ENCODE data around the gene MLANA.
A peak's percentile ranks its signal among the peaks of the same experiment; 100 is the strongest.

MLANA gene

DNA sequence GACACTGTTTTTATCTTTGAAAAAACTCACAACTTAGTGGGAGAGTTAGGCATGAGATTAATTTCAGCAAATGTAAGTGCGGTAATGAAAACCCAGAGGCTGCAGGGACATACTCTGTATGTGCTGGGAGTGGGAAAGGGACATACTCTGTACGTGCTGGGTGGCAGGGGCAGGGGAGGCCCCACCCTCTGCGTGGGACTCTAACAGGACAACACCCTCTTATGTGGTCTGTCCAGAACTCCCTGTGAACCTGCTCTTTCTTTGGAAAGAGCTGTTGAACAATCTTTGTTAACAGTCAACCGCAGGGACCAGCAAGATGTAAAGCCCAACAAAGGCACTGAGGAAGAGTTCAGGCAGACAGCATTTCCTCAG lies 2.4 kb downstream of the MLANA start:
- no peak overlapping the region for H3K27ac ChIP-seq

DNA sequence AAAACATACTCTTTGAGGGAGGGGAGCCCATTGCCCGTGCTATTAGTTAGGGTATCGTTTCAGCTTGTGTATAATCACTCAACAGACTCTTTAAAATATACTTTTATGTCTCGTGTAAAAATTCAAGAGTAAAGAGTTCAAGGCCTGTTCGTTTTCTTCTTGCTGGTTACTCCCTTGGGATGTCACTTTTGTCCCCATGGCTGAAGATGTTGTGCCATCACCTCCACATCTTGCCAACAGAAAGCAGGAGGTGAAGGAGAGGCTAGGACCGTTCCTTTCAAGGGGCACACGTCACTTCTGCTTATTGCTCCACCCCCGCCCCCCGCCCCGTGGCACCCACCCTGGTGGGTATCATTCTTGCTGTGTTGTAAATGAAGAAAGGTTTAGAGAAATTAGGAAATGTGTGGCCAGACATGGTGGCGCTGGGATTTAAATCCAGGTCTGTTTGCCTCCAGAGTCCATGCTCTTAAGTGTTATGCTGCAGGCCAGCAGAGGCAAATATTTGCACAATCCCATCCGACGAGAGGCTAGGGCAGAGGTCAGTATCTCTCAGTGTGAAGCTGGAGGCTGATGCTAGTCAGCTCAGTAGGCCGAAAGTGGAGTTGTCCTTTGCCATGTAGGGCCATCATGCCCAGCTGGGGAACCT lies 3.0 kb downstream of the MLANA start:
- no peak overlapping the region for H3K27ac ChIP-seq
- TF ChIP-seq, protein P1, sequence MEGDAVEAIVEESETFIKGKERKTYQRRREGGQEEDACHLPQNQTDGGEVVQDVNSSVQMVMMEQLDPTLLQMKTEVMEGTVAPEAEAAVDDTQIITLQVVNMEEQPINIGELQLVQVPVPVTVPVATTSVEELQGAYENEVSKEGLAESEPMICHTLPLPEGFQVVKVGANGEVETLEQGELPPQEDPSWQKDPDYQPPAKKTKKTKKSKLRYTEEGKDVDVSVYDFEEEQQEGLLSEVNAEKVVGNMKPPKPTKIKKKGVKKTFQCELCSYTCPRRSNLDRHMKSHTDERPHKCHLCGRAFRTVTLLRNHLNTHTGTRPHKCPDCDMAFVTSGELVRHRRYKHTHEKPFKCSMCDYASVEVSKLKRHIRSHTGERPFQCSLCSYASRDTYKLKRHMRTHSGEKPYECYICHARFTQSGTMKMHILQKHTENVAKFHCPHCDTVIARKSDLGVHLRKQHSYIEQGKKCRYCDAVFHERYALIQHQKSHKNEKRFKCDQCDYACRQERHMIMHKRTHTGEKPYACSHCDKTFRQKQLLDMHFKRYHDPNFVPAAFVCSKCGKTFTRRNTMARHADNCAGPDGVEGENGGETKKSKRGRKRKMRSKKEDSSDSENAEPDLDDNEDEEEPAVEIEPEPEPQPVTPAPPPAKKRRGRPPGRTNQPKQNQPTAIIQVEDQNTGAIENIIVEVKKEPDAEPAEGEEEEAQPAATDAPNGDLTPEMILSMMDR (IDR thresholded peaks at IDR 0.05): no peak
- no peak for TF ChIP-seq ZFX (IDR thresholded peaks at IDR 0.05; ENCODE audit: borderline replicate concordance)

More for the DNA sequence above, 2.4 kb downstream of the MLANA start:
- TF ChIP-seq ZFX (IDR thresholded peaks at IDR 0.05; ENCODE audit: borderline replicate concordance): no peak
- TF ChIP-seq, protein P1 (IDR thresholded peaks at IDR 0.05): no peak

DNA sequence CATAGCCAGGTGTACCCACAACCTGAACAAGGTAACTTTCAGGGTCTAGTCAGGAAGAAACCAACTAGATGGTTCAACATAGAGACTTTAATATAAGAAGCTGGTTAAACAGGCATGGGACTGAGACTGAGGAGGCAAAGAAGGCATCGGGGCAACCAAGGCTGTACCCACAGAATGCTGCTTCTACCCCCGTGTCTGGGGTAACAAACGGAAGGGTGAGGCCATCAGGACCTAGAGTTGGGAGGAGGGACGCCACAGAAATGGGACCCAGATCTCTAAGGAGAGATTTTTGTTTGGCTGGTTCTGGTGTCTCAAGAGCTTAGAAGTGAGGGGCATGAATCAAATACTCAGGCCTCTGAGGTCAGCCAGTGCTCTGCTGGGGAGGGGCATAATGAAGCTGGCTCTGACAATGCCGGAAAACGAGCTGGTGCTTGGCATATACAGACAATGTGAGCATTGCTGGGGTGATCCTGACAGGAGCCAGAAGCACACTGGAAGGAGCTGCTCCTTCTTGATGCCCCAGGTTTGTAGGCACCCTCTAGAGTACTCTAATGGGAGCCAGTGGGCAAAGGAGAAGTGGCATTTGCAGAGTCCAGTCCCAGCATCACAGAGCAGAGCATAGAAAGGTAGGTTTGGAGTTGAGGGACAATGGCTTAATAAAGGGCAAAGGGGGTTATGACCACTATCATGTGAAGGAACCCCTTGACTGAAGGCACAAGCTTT lies 3.7 kb downstream of the MLANA start:
- H3K27ac ChIP-seq: no peak overlapping the region
- TF ChIP-seq, protein P1 (IDR thresholded peaks at IDR 0.05): no peak
- no peak for TF ChIP-seq ZFX (IDR thresholded peaks at IDR 0.05; ENCODE audit: borderline replicate concordance)

DNA sequence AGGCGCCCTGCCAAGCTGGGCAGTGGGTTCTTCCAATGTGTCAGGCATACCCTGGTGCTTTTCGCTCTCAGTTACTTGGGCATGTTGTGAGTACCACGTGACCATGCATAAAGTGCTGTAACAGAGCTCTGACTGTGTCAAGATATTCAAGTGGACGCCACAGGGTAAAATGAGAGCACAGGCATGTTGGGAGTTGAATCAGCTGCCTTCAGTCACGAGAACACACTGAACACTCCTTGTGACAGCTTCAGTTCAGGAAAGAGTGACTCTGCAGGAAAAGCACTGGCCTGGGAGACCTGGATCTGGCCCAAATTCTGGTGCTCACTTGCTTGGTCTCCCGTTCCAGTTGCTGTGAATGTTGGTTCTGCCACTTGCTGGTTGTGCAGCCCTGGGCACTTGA lies 5.1 kb downstream of the MLANA start:
- H3K27ac ChIP-seq: no peak overlapping the region
- TF ChIP-seq, protein P1 (IDR thresholded peaks at IDR 0.05): no peak
- no peak for TF ChIP-seq ZFX (IDR thresholded peaks at IDR 0.05; ENCODE audit: borderline replicate concordance)

DNA sequence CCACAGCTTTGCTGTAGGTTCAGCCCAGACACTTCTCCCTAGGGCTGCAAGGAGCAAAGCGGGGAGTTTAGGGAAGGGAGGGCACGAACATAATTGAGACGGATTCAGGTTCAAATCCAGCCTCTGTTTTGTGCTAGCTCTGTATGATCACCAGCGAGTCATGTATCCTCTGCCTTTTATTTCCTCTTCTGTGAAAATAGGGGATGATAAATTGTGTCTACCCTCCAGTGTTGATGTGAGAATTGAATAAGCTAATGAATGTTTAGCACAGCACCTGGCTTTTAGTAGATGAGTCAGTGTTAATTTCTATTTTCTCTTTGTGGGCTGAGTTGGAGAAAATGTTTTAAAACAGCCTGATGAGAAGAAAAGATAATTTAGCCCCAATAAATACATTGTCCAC lies 6.2 kb downstream of the MLANA start:
- H3K27ac ChIP-seq: no peak overlapping the region
- no peak for TF ChIP-seq ZFX (IDR thresholded peaks at IDR 0.05; ENCODE audit: borderline replicate concordance)
- TF ChIP-seq, protein P1 (IDR thresholded peaks at IDR 0.05): no peak

DNA sequence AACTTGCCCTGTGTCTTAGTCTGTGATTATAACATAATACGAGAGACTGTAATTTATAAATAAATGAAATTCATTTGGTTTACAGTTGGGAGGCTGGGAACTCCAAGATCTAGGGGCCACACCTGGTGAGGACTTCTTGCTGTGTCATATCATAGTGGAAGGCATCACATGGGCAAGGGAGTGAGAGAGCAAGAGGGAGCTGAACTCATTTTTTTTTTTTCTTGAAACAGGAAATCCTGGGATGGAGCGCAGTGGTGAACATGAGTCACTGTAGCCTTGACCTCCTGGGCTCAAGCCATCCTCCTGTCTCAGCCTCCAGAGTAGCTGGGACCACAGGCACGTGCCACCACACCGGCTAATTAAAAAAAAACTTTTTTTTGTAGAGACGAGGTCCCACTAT lies 7.2 kb downstream of the MLANA start:
- TF ChIP-seq ZFX (IDR thresholded peaks at IDR 0.05; ENCODE audit: borderline replicate concordance): no peak
- TF ChIP-seq, protein P1 (IDR thresholded peaks at IDR 0.05): no peak
- H3K27ac ChIP-seq: no peak overlapping the region

DNA sequence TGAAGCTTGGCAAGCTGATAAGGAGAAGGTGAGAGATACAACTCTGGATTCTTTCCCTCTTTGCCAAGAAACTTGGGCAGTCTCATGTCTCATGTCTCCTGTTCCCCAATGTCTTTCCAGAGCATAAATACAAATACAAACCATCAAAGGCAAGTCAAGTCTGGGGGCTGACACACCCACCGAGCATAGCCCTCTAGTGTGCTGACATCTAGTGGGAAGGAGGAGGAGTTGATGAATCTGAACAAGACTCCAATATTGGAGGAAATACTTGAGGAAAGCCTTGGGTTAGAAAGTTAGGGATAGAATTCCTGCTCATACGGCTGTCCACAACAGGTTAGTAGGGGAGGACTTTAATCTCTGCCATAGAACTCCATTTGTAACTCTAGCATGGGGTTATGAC lies 8.6 kb downstream of the MLANA start:
- H3K27ac ChIP-seq: no peak overlapping the region
- no peak for TF ChIP-seq ZFX (IDR thresholded peaks at IDR 0.05; ENCODE audit: borderline replicate concordance)
- TF ChIP-seq, protein P1 (IDR thresholded peaks at IDR 0.05): peak; percentile 16; the same call in 1 of the 2 replicates
